ENCODE measurements around the gene NPC1.

GRCh38 chr18:23599809-23600208 is 13.5 kb upstream of the NPC1 start:
- TF ChIP-seq CTCF (IDR thresholded peaks at IDR 0.05) (no peak), POLR2AphosphoS5 (IDR thresholded peaks at IDR 0.05) (no peak), POLR2A (IDR thresholded peaks at IDR 0.05) (no peak)

Measured in stomach (tissue), 4 donors.